DOHH2 (cell line): Measurements from ENCODE around the gene AFF1.
"Not testable (repeated sequence)": the region's sequence is repeated elsewhere in the genome, so short reads cannot be mapped to it uniquely, and the experiment has no call there.

Source experiments
- H3F3A ChIP-seq: fragments of 200-600 bp; sonication (generic), shearing (Covaris generic); 2 replicates; pipeline ENCODE4 v1.6.0; 2016; ENCODE audit warnings: antibody characterized with exemption, mild to moderate bottlenecking; ENCODE audit not compliant: control insufficient read depth, insufficient read depth
- H3K27ac ChIP-seq: fragments of 200-600 bp; sonication (generic); 2 replicates; pipeline ENCODE4 v1.5.1; 2014; ENCODE audit warnings: low read depth, mild to moderate bottlenecking, low read length, moderate library complexity
- H3K27me3 ChIP-seq: fragments of 200-600 bp; sonication (generic); 2 replicates; pipeline ENCODE4 v1.6.1; 2014; ENCODE audit warnings: mild to moderate bottlenecking, low read length, mixed read lengths; ENCODE audit not compliant: control insufficient read depth
- H3K36me3 ChIP-seq: fragments of 200-600 bp; sonication (generic); 2 replicates; pipeline ENCODE4 v1.6.1; 2014; ENCODE audit warnings: mild to moderate bottlenecking, low read length, moderate library complexity, mixed read lengths; ENCODE audit not compliant: control insufficient read depth
- H3K4me1 ChIP-seq: fragments of 200-600 bp; sonication (generic); 2 replicates; pipeline ENCODE4 v1.6.1; 2014; ENCODE audit warnings: mild to moderate bottlenecking, low read length, mixed read lengths; ENCODE audit not compliant: control insufficient read depth
- H3K4me2 ChIP-seq: fragments of 200-600 bp; sonication (generic); 2 replicates; pipeline ENCODE4 v1.6.0; 2014; ENCODE audit warnings: mild to moderate bottlenecking, low read length, moderate library complexity
- H3K4me3 ChIP-seq: fragments of 200-600 bp; sonication (generic); 2 replicates; pipeline ENCODE4 v1.5.1; 2014; ENCODE audit warnings: mild to moderate bottlenecking, low read length, mixed read lengths
- H3K79me2 ChIP-seq: fragments of 200-600 bp; sonication (generic); 2 replicates; pipeline ENCODE4 v1.6.1; 2014; ENCODE audit warnings: mild to moderate bottlenecking, low read length, mixed read lengths; ENCODE audit not compliant: control insufficient read depth
- H3K9me2 ChIP-seq: fragments of 200-600 bp; sonication (generic); replicated peaks from 2 replicates; pipeline ENCODE4 v1.6.1; 2014; ENCODE audit warnings: mild to moderate bottlenecking, low read length, mixed read lengths; ENCODE audit not compliant: control insufficient read depth
- H3K9me3 ChIP-seq: fragments of 200-600 bp; sonication (generic); 2 replicates; pipeline ENCODE4 v1.6.1; 2014; ENCODE audit warnings: antibody characterized with exemption, low read length, mixed read lengths; ENCODE audit not compliant: control insufficient read depth, insufficient read depth
- H4K20me1 ChIP-seq: fragments of 200-600 bp; sonication (generic); 2 replicates; pipeline ENCODE4 v1.6.0; 2014; ENCODE audit warnings: low read depth, mild to moderate bottlenecking, antibody characterized with exemption, low read length, moderate library complexity; ENCODE audit not compliant: control insufficient read depth, insufficient read depth
- EZH2phosphoT487 ChIP-seq: fragments of 200-600 bp; sonication (generic); IDR thresholded peaks from 2 replicates; pipeline ENCODE4 v1.6.1; 2017; ENCODE audit warnings: borderline replicate concordance, mild to moderate bottlenecking, antibody characterized with exemption, low read length, moderate library complexity, mixed read lengths
- TF ChIP-seq, protein P1 (sequence below): fragments of 200-600 bp; sonication (generic); IDR thresholded peaks from one replicate; pipeline ENCODE4 v1.5.1; 2014; ENCODE audit warnings: antibody characterized with exemption, mild to moderate bottlenecking, low read depth, low read length; ENCODE audit not compliant: poor library complexity, severe bottlenecking

AFF1 gene

GRCh38 chr4:86978709-86979108, 43.9 kb downstream of the AFF1 start:
- H3K4me3 ChIP-seq = peak overlapping the region; percentile 62

GRCh38 chr4:86980230-86980629, 45.4 kb downstream of the AFF1 start:
- TF ChIP-seq, protein P1, sequence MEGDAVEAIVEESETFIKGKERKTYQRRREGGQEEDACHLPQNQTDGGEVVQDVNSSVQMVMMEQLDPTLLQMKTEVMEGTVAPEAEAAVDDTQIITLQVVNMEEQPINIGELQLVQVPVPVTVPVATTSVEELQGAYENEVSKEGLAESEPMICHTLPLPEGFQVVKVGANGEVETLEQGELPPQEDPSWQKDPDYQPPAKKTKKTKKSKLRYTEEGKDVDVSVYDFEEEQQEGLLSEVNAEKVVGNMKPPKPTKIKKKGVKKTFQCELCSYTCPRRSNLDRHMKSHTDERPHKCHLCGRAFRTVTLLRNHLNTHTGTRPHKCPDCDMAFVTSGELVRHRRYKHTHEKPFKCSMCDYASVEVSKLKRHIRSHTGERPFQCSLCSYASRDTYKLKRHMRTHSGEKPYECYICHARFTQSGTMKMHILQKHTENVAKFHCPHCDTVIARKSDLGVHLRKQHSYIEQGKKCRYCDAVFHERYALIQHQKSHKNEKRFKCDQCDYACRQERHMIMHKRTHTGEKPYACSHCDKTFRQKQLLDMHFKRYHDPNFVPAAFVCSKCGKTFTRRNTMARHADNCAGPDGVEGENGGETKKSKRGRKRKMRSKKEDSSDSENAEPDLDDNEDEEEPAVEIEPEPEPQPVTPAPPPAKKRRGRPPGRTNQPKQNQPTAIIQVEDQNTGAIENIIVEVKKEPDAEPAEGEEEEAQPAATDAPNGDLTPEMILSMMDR = no peak
- TF ChIP-seq EZH2phosphoT487 = no peak
- Histone ChIP-seq H3K36me3 (no peaks in the 10 kb centered on the region), H3K4me1 (peaks cover 76% of the 10 kb centered on the region), H3K4me3 (peak overlapping the region; percentile 62), H3K4me2 (peak overlapping the region; percentile 77), H3K79me2 (peaks cover 5% of the 10 kb centered on the region; the same call in 1 of the 2 replicates), H3K9me3 (no peaks in the 10 kb centered on the region), H3K27me3 (no peaks in the 10 kb centered on the region), H3F3A (peaks cover 11% of the 10 kb centered on the region), H3K9me2 (no peaks in the 10 kb centered on the region), H3K27ac (peak overlapping the region; percentile 68), H4K20me1 (no peaks in the 10 kb centered on the region)

More at GRCh38 chr4:86978709-86979108, 43.9 kb downstream of the AFF1 start:
- H3K36me3 ChIP-seq = no peaks in the 10 kb centered on the region
- H3K4me2 ChIP-seq = peak overlapping the region; percentile 77
- H3K27ac ChIP-seq = peak overlapping the region; percentile 68
- H4K20me1 ChIP-seq = no peaks in the 10 kb centered on the region
- peaks cover 5% of the 10 kb centered on the region; the same call in 1 of the 2 replicates for H3K79me2 ChIP-seq
- no peaks in the 10 kb centered on the region for H3K9me2 ChIP-seq
- H3K27me3 ChIP-seq = no peaks in the 10 kb centered on the region
- TF ChIP-seq EZH2phosphoT487 = no peak
- TF ChIP-seq, protein P1 = no peak
- H3F3A ChIP-seq = peaks cover 11% of the 10 kb centered on the region
- H3K4me1 ChIP-seq = peaks cover 76% of the 10 kb centered on the region
- H3K9me3 ChIP-seq = no peaks in the 10 kb centered on the region

DNA sequence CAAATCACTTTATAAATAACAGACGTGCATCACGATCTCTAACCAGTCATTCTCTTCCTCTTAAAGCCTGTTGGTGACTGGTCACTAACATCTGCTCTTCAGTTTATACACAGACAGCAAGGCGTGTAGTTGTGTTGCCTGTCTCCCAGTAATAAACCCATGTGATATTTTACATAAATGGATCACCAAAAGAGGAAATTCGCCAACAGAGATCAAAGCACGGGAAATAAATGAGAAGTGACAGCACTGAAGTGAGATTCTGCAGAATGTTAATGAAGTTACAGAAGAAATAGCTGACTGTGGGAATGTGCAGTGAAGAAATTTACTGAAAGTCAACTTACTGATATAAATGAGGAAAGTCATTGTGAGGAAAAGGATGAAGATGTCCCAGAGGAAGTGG, 47.0 kb downstream of the AFF1 start:
- H3K27ac ChIP-seq = peak overlapping the region; percentile 68
- peaks cover 11% of the 10 kb centered on the region for H3F3A ChIP-seq
- no peaks in the 10 kb centered on the region for H3K9me2 ChIP-seq
- no peaks in the 10 kb centered on the region for H3K27me3 ChIP-seq
- peak overlapping the region; percentile 58 for H3K4me3 ChIP-seq
- H3K4me1 ChIP-seq = peaks cover 64% of the 10 kb centered on the region
- TF ChIP-seq, protein P1 = no peak
- TF ChIP-seq EZH2phosphoT487 = no peak
- peaks cover 5% of the 10 kb centered on the region; the same call in 1 of the 2 replicates for H3K79me2 ChIP-seq
- no peaks in the 10 kb centered on the region for H4K20me1 ChIP-seq
- no peaks in the 10 kb centered on the region for H3K36me3 ChIP-seq
- H3K9me3 ChIP-seq = no peaks in the 10 kb centered on the region
- peak overlapping the region; percentile 77 for H3K4me2 ChIP-seq

DNA sequence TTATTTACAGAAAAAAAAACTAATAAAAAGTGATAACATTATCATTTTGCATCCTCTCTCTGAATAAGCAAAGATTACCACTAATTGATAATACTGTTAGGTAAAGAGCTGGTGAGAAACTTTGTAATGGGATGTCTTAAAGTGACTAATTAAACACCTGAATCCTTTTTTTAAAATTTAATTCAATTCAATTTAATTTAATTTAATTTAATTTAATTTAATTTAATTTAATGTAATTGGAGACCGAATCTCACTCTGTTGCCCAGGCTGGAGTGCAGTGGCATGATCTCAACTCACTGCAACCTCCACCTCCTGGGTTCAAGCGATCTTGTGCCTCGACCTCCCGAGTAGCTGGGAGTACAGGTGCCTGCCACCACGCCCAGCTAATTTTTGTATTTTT, 51.0 kb downstream of the AFF1 start:
- H3K79me2 ChIP-seq, H3K36me3 ChIP-seq, H3K4me2 ChIP-seq, H3K27me3 ChIP-seq, H3F3A ChIP-seq, H3K27ac ChIP-seq, H3K9me3 ChIP-seq, H3K4me3 ChIP-seq, H3K9me2 ChIP-seq, H4K20me1 ChIP-seq: not testable (repeated sequence)
- peaks cover 27% of the 10 kb centered on the region for H3K4me1 ChIP-seq

DNA sequence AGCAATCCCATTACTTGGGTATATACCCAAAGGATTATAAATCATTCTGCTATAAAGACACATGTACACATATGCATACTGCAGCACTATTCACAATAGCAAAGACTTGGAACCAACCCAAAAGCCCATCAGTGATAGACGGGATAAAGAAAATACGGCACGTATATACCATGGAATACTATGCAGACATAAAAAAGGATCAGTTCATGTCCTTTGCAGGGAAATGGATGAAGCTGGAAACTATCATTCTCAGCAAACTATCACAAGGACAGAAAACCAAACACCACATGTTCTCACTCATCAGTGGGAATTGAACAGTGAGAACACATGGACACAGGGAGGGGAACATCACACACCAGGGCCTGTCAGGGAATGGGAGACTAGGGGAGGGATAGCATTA, 54.8 kb downstream of the AFF1 start:
- not testable (repeated sequence) for H3K79me2 ChIP-seq

More for the DNA sequence above, 54.8 kb downstream of the AFF1 start:
- H3K27ac ChIP-seq, H4K20me1 ChIP-seq, H3K27me3 ChIP-seq, H3K36me3 ChIP-seq, H3K9me3 ChIP-seq, H3K4me3 ChIP-seq, H3F3A ChIP-seq, H3K4me2 ChIP-seq, H3K9me2 ChIP-seq: not testable (repeated sequence)
- peaks cover 25% of the 10 kb centered on the region for H3K4me1 ChIP-seq
